ENCODE data around the gene MOV10L1. TPM values are rescaled to one million over a fixed set of nuclear protein-coding genes. Genes with fewer than 3 reads are reported as not detected.

Gene MOV10L1
- total RNA-seq, 1 donor from 2014 or later = 3.5 TPM

DNA sequence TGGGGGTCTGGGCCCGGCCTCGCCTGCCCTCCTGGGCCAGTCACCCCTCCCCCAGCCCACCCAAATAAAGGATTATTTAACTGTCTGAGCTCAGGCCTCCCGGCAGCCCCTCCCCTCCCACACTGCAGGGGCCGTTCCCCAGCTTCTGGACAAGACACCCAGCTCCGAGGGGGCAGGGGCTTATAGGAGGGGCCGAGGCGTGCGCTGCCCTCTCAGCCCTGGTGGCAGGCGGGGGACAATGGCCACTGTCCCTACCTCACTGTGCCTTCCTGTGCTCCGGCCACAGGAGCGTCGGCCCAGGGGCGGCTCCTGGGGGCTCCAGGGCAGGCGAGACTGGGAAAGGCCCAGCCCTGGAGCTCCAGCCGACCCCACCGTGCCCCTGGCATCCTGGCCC is 108.8 kb downstream of the MOV10L1 start:
- no peaks in the 10 kb centered on the region for H3K27me3 Mint-ChIP-seq (ENCODE audit: low read depth)
- H3K36me3 Mint-ChIP-seq = peaks cover 8% of the 10 kb centered on the region
- peaks cover 16% of the 10 kb centered on the region for H3K4me1 Mint-ChIP-seq
- H3K27ac Mint-ChIP-seq = no peak overlapping the region
- no peak overlapping the region for H3K4me3 Mint-ChIP-seq
- no peak for DNase-seq (ENCODE audit: low spot score in 2 of 2, unreplicated experiment in 2 of 2)
- no peak for TF ChIP-seq CTCF (IDR thresholded peaks at IDR 0.05; ENCODE audit: unreplicated experiment)
- H3K9me3 Mint-ChIP-seq = peaks cover 5% of the 10 kb centered on the region

GRCh38 chr22:50199251-50199721 is 109.5 kb downstream of the MOV10L1 start:
- DNase-seq (ENCODE audit: low spot score in 2 of 2, unreplicated experiment in 2 of 2) = no peak
- Mint-ChIP-seq H3K27ac (no peak overlapping the region), H3K27me3 (ENCODE audit: low read depth) (no peaks in the 10 kb centered on the region), H3K36me3 (peaks cover 12% of the 10 kb centered on the region), H3K9me3 (peaks cover 6% of the 10 kb centered on the region), H3K4me1 (peaks cover 16% of the 10 kb centered on the region), H3K4me3 (peak overlapping the region; percentile 67)
- TF ChIP-seq CTCF (IDR thresholded peaks at IDR 0.05; ENCODE audit: unreplicated experiment) = no peak

DNA sequence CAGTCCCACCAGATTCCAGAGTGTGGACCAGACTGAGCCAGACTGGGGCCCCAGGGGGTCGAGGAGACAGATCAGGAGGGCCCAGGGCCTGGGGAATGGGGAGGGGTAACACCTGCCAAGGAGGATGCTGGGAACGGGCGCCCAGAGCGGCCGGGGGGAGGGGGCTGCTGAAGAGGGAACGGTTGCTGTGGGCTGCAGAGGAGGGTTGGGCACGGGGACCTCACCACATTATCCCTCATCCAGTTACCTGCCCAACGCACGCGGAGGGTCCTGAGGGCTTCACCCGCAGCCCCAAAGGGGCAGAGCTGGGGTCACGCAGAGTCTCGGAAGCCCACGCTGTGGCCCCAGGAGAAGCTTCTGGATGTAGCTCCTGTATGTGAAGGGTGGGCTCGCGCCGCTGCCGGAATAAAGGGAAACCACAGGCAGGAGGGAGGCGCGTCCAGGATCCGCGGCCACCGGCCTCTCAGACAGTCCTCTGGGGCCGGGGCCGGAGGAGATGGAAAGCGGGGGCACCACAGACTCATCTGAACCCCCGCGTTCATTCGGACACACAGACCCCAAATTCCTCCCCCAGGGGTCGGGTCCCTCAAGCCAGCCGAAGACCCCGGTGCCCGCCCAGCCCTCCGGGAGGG is 110.1 kb downstream of the MOV10L1 start:
- Mint-ChIP-seq H3K27me3 (ENCODE audit: low read depth) (no peaks in the 10 kb centered on the region), H3K9me3 (peaks cover 6% of the 10 kb centered on the region), H3K4me1 (peaks cover 16% of the 10 kb centered on the region), H3K36me3 (peaks cover 12% of the 10 kb centered on the region), H3K27ac (no peak overlapping the region), H3K4me3 (peak overlapping the region; percentile 67)
- no peak for DNase-seq (ENCODE audit: low spot score in 2 of 2, unreplicated experiment in 2 of 2)
- no peak for TF ChIP-seq CTCF (IDR thresholded peaks at IDR 0.05; ENCODE audit: unreplicated experiment)

DNA sequence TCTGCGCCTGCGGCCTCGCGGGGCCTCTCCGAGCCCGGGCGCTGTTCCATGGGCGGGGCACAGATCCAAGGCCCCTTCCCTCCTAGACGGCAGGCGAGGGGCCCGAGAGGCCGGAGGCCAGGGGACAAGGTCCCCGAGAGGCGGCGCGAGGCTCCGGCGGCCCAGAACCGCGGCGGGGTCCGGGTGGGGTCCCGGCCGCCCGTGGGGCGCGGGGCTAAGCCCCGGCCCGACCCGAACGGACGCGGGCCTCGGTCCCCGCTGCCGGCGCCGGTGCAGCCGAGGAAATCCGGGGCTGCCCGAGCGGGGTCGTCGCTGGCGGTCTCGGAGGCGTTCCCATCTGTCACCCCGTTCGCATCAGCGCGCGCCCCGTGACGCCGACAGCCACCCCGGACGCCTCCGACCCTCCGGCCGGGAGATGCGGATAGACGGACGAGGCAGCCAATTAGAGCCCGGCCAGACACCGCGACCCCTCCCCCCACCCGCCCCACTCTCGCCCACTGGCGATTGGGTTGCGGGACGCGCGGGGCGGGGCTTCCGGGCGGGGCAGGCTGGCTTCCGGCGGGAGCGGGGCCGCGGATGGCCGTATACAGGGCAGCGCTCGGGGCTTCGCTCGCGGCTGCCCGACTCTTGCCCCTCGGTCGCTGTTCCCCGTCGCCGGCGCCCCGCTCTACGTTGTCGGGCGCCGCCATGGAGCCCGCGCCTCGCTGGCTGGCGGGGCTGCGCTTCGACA is 110.8 kb downstream of the MOV10L1 start, which contains the start of gene SELENOO:
Gene SELENOO (plus strand): TSS at position 551 of the 730 bp plus-strand sequence. CDS start 26 bp downstream, at position 577.
- peak within 1 kb of the TSS; percentile 80 for H3K4me3 Mint-ChIP-seq
- H3K36me3 Mint-ChIP-seq = peaks cover 12% of the 10 kb centered on the region
- no peak within 1 kb of the TSS for H3K27ac Mint-ChIP-seq
- H3K9me3 Mint-ChIP-seq = peaks cover 6% of the 10 kb centered on the region
- H3K27me3 Mint-ChIP-seq (ENCODE audit: low read depth) = no peaks in the 10 kb centered on the region
- DNase-seq (ENCODE audit: low spot score in 2 of 2, unreplicated experiment in 2 of 2) = peak; percentile 88 to 90
- H3K4me1 Mint-ChIP-seq = peaks cover 16% of the 10 kb centered on the region
- TF ChIP-seq CTCF (IDR thresholded peaks at IDR 0.05; ENCODE audit: unreplicated experiment) = no peak

DNA sequence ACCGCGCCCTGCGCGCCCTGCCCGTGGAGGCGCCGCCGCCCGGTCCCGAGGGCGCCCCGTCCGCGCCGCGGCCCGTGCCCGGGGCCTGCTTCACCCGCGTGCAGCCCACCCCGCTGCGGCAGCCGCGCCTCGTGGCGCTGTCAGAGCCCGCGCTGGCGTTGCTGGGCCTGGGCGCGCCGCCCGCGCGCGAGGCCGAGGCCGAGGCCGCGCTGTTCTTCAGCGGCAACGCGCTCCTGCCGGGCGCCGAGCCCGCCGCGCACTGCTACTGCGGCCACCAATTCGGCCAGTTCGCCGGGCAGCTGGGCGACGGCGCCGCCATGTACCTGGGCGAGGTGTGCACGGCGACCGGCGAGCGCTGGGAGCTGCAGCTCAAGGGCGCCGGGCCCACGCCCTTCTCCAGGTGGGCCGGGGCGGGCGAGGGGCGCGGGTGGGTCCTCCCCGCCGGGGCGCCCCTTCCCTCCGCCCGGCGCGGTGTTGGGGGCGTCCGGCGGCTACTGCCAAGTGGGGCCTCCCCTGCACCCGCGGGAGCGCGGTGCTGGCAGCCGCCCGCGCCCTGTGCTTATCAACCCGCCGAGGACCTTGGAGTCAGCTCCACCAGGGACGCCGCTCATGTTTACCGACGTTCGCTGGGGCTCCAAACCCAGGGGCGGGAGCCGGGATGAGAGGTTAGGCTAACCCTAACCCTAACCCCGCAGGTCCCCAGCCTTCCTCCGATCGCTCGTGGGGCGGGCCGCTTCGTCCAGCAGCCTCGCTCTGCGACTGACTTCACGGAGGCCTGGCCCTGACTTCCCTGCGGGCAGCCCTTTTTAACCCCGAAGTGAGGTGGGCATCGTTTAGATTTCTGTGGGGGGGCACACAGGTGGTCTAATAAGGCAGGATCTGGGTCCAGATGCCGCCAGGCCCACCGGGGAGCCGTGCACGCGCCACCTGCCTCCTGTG is 111.7 kb downstream of the MOV10L1 start:
- Mint-ChIP-seq H3K27me3 (ENCODE audit: low read depth) (no peaks in the 10 kb centered on the region), H3K4me1 (peaks cover 16% of the 10 kb centered on the region), H3K36me3 (peaks cover 12% of the 10 kb centered on the region), H3K27ac (peak overlapping the region; percentile 35), H3K9me3 (peaks cover 6% of the 10 kb centered on the region), H3K4me3 (peak overlapping the region; percentile 80)
- TF ChIP-seq CTCF (IDR thresholded peaks at IDR 0.05; ENCODE audit: unreplicated experiment) = no peak
- DNase-seq (ENCODE audit: low spot score in 2 of 2, unreplicated experiment in 2 of 2) = no peak

Measured in mesothelial cell of epicardium (in vitro differentiated cells).